Endometrium (tissue), 2 donors: Measurements from ENCODE around the gene UBA7.
"Not testable (repeated sequence)": the region's sequence is repeated elsewhere in the genome, so short reads cannot be mapped to it uniquely, and the experiment has no call there.

ENCODE experiments used
- FAIRE-seq: peaks from 2 replicates; lab custom pipeline; 2012; peaks lifted over from hg19 to GRCh38; lab: Jason Lieb, UNC
- donor health status: control.
- donor health status: control.

The UBA7 gene

GRCh38 chr3:49804141-49805041 is 9.4 kb downstream of the UBA7 start:
- FAIRE-seq = no peak

GRCh38 chr3:49803465-49804140 is 10.2 kb downstream of the UBA7 start:
- no peak for FAIRE-seq

GRCh38 chr3:49802719-49803464 is 10.9 kb downstream of the UBA7 start, which contains the start of gene INKA1:
Gene INKA1, plus strand, starts transcription at chr3:49803261. Its CDS starts 132 bp downstream, at chr3:49803393.
- FAIRE-seq = no peak

GRCh38 chr3:49801160-49801559 is 12.6 kb downstream of the UBA7 start:
- no peak for FAIRE-seq

- no peak for FAIRE-seq
Measured at GRCh38 chr3:49799761-49800160, 14.0 kb downstream of the UBA7 start, which contains the start of gene CDHR4. Gene CDHR4, minus strand, starts transcription at chr3:49799873. Its CDS starts 61 bp downstream, at chr3:49799812.

DNA sequence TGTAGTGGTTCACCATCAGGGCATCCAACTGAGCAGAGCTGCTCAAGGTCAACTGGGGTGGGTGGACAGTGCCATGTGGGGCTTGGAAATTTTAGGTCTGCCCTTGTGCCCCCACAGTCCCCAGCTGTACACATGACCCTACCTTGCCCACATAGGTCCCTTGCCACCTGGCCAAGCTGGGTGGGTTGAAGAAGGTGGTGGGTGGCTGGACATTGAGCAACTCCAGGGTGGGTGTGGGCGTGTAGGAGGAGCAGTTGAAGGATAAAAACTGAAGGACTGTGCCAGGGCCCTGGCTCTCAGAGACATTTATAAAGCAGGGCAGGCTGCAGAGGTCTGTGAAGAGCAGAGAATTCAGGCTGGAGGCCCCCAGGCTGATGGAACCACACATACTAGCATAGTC is 14.6 kb downstream of the UBA7 start:
- FAIRE-seq = no peak

DNA sequence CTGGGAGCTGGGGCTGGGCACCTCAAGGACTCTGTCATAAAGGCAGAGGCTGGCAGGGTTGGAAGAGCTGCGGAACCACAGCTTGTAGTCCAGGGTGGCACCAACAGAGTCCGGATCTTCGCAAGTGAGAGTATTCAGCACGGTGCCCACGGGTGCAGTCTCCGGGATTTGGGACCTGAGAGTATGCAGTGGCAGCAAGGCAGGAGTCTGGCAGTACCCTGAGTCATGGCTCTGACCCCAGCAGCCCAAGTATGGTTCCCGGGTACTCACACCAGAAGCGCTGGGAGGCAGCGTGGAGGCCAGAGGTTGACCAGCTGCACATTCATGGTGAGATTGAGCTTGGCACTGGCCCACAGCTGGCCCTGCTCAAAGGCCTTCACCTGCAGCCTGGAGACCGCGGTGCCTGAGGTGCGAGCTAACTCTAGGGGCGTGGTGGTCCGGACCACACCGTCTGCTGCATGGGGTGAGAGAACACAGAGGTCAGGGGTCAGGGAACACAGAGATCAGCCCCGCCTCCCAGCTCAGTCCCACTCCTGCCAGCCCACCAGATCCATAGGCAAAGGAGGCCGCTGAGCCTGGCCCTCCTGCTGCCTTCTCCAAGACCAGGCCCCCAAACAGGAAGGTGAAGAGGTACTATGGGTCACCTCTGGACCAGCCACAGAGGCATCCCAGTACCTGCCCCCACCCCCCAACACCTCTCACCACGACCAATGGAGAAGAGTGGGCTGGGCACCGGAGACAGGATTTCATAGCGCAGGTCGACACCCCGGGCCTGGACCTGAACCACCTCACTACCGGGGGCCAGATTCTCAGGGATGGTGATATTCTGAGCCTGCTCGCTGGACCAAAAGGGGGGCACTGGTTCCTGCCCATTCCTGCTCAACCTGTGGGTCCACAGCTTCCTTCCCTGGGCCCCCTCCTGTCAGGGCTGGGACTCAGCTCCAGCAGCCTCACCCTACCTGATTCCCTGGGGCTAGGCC is 18.5 kb downstream of the UBA7 start:
- FAIRE-seq = no peak

DNA sequence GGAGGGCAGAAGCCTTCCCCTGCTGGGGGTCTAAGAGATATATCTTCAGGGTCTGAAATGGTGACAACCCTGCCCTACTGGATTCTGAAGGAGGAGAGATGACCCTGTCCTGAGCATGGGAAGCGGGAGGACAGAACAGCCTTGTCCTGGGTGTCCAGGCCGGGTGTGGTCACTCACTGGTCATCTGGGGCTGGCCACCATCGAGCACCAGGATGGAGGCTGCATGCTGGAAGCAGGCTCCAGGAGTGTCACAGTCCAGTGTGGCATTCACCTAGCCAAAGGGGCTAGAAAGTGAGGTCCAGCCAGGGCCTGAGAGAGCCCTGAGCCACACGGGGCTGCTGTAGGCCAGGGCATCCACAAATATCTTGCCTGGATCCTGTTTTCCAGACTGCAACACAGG is 19.3 kb downstream of the UBA7 start:
- FAIRE-seq = no peak

DNA sequence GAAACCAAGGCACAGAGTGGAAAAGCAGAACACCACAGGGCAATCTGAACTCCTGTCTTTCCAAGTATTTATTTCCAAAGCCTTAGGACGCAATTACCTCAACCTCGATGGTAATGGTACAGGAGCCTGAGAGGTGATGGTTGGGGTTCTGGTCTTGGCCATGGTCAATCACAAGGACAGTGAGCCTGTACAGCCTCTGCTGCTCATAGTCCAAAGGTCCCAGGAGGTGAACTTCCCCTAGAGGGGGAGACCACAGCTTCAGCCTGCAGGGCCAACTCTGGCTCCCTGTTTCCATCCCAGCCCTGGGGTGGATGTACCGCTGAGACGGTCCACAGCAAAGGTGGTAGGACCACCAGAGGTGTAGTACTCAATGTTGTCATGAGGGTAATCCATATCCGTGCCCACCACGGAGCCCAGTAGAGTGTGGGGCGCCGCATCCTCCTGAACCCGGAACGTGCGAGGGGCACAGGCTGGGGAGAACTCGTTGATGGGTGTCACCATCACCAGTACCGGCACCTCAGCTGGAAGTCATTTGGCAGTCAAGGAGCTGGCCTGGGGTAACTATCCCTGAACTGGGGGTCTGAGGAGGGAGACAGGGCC is 20.2 kb downstream of the UBA7 start:
- FAIRE-seq = no peak

- FAIRE-seq = no peak
Measured at GRCh38 chr3:49792371-49793150, 21.2 kb downstream of the UBA7 start.

- no peak for FAIRE-seq
Measured at GRCh38 chr3:49791571-49791970, 22.2 kb downstream of the UBA7 start.

- no peak for FAIRE-seq
Measured at GRCh38 chr3:49790626-49791411, 22.9 kb downstream of the UBA7 start.

GRCh38 chr3:49788056-49788455 is 25.7 kb downstream of the UBA7 start:
- no peak for FAIRE-seq

DNA sequence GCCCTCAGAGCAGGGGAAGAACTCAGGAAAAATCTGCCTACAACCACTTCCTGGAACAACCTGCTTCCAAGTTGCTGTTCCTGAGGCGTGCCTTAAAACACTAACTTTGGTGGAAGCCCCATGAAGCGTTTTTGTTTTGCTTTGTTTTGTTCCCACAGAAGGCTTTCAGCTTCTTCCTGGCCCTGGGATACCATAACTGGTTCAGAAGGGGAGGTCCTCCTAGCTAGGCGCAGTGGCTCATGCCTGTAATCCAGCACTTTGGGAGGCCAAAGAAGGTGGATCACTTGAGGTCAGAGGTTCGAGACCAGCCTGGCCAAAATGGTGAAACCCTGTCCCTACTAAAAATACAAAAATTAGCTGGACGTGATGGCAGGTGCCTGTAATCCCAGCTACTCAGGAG is 26.2 kb downstream of the UBA7 start:
- no peak for FAIRE-seq

- no peak for FAIRE-seq
Measured at GRCh38 chr3:49787182-49787464, 26.6 kb downstream of the UBA7 start.

GRCh38 chr3:49786357-49787181 is 27.2 kb downstream of the UBA7 start, which contains the start of gene IP6K1:
Gene IP6K1, minus strand, starts transcription at chr3:49786542. Its CDS starts 38,502 bp downstream, at chr3:49748040.
- FAIRE-seq = peak; percentile 98

DNA sequence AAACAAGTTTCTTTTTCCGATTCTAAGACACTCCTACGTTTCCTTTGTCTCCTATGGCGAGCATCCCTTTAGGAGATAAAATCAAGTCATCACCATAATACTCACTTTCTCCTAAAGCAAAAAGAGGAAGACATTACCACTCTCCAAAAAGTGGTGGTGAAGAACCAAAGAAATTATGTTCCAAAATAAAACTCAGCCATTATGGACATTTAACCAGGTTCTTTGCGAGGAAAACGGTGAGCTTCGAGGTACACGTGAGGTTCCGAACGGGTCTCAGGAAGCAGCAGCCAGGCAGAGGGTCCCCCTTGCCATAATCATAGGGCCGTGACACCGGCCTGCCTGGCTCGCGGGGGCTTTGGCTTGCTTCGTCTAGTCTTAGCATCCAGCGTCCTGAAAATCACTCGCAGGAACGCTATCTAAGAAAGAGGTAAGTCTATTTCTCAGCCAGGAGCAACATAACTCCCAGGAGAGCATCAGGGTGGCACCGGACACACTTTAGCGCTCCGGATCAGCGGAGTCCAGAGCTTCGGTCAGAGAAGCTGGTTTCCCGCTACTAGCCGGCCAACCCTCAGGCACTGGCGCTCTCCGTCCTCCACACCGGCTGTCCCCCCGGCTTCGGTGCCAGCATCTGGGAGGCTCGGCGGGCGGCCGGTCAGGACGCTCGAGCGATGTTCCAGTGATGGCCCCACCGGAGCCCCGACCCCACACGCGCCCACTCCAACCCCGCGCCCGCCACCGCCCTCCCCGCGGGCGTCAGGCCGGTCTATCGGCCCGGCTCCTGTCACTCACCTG is 28.0 kb downstream of the UBA7 start:
- FAIRE-seq = no peak

DNA sequence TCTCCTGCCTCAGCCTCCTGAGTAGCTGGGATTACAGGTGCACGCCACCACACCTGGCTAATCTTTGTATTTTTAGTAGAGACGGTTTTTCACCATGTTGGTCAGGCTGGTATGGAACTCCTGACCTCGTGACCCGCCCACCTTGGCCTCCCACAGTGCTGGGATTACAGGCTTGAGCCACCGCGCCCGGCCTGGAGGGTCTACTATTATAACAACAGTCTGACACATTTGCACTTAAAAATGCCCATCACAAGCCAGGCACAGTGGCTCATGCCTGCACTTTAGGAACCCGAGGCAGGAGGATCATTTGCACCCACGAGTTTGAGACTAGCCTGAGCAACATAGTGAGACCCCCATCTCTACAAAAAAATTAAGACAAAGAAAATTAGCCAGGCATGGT is 31.5 kb downstream of the UBA7 start:
- not testable (repeated sequence) for FAIRE-seq
